Thymus (tissue), 11 donors: ENCODE measurements around the gene HECW1. TPM values are rescaled to one million over a fixed set of nuclear protein-coding genes. Genes with fewer than 3 reads are reported as not detected.

Experiments used
- DNase-seq, 9 donors: peaks; one replicate each; pipeline ENCODE4 v3.0.0-alpha.2; 2013; ENCODE audit warnings: low spot score in 9 of 9, low read depth in 6 of 9, missing footprints in 1 of 9
- H3K27ac ChIP-seq, 2 donors: one replicate each; pipeline ENCODE4 v1.5.1; 2013; ENCODE audit warnings: control low read depth in 1 of 2, low read depth in 1 of 2, low read length in 1 of 2, mild to moderate bottlenecking in 1 of 2, moderate library complexity in 1 of 2
- H3K27me3 ChIP-seq, 2 donors: one replicate each; pipeline ENCODE4 v1.5.1; 2013; ENCODE audit warnings: low read length in 1 of 2; ENCODE audit not compliant: control insufficient read depth in 2 of 2, insufficient read depth in 1 of 2
- H3K36me3 ChIP-seq, 2 donors: one replicate each; pipeline ENCODE4 v1.5.1; 2013; ENCODE audit warnings: low read length in 1 of 2, mild to moderate bottlenecking in 1 of 2, moderate library complexity in 1 of 2; ENCODE audit not compliant: control insufficient read depth in 2 of 2, insufficient read depth in 2 of 2
- H3K4me1 ChIP-seq, 2 donors: one replicate each; pipeline ENCODE4 v1.5.1; 2013; ENCODE audit warnings: low read length in 2 of 2; ENCODE audit not compliant: control insufficient read depth in 2 of 2, insufficient read depth in 2 of 2
- H3K4me3 ChIP-seq, 2 donors: one replicate each; pipeline ENCODE4 v1.5.1; 2013; ENCODE audit warnings: low read length in 2 of 2, control low read depth in 1 of 2, mild to moderate bottlenecking in 1 of 2
- H3K9me3 ChIP-seq, 2 donors: one replicate each; pipeline ENCODE4 v1.5.1; 2013; ENCODE audit warnings: low read length in 1 of 2, mild to moderate bottlenecking in 1 of 2; ENCODE audit not compliant: control insufficient read depth in 2 of 2, insufficient read depth in 1 of 2
- WGBS: extraction: QIAGEN DNeasy Blood & Tissue Kit; methylation state at CpG from one replicate; pipeline ENCODE4 v1.1.7; 2013; 5-methylcytosine and 5-hydroxymethylcytosine counted together
- polyA plus RNA-seq: library from polyadenylated mRNA; stranded (reverse); fragments of 200-250 nt; gene quantifications from one replicate; pipeline ENCODE4 v1.2.3, GENCODE V29; 2013
- total RNA-seq: library from RNA; stranded (reverse); fragments of 120-200 nt; gene quantifications from one replicate; pipeline ENCODE4 v1.2.4, GENCODE V29; 2013
- donor health status: healthy.

Gene HECW1
- total and polyA plus RNA-seq, 2 donors: 0.05 to 0.23 TPM

DNA sequence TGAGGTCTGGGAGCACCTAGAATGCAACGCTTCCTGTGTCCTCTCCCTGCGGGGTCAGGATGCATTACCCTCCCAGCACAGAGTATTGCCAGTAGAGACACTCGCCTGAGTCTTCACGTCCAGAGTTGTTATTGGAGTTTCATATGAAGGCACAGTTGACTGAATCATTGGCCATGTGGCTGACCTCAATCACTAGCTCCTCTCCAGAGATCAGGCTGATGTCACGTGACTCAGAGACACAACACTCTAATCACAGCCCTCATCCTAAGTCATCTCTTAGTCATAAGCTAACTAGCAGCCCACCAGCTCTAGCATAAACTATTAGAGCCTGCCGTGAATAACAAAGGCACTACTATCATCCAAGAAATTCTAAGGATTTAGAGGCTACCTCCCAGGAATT, 107.8 kb downstream of the HECW1 start:
- WGBS: 93% methylated on average over 6 of the region's 6 CpGs
- DNase-seq: no peak
- Histone ChIP-seq H3K27ac (no peak overlapping the region), H3K27me3 (no peaks in the 10 kb centered on the region), H3K9me3 (no peaks in the 10 kb centered on the region), H3K4me1 (no peaks in the 10 kb centered on the region), H3K36me3 (no peaks in the 10 kb centered on the region), H3K4me3 (no peak overlapping the region)

DNA sequence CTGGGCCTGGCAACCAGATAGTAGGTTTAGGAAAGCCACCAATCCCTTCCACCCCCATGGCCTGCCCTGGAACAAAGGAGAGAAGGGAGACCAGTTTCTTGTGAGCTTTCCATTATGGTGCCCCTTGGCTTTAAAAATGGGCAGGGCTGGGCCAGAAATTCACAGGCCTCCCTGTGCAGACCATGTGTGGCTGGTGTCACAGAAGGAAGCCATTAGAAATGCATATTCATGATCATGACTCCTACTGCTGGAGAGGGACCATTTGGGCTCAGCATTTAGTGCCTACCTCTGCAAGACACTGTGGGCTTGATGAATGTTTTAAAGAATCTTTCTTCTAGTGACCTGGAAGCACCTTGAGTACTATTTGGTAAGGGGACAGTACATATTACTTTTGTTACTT, 108.3 kb downstream of the HECW1 start:
- Histone ChIP-seq H3K4me1 (no peaks in the 10 kb centered on the region), H3K27me3 (no peaks in the 10 kb centered on the region), H3K27ac (no peak overlapping the region), H3K36me3 (no peaks in the 10 kb centered on the region), H3K4me3 (no peak overlapping the region), H3K9me3 (no peaks in the 10 kb centered on the region)
- DNase-seq: no peak

DNA sequence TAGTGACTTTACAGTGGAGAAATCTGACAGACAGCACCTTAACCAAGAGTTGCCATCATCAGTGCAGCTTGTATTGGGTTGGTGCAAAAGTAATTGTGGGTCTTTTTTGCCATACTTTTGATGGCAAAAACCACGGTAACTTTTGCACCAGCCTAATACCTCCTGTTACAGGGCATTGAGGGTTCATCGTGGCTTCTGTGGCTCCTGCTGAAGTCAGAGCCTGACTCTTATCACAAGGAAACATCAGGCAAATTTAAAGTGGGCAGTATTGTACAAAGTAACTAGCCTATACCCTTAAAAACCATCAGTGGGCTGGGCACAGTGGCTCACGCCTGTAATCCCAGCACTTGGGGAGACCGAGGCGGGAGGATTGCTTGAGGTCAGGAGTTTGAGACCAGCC, 117.4 kb downstream of the HECW1 start:
- Histone ChIP-seq H3K27me3 (no peaks in the 10 kb centered on the region), H3K4me3 (no peak overlapping the region), H3K9me3 (no peaks in the 10 kb centered on the region), H3K36me3 (no peaks in the 10 kb centered on the region), H3K27ac (no peak overlapping the region), H3K4me1 (no peaks in the 10 kb centered on the region)
- 23% methylated on average over 5 of the region's 5 CpGs for WGBS
- DNase-seq: no peak

DNA sequence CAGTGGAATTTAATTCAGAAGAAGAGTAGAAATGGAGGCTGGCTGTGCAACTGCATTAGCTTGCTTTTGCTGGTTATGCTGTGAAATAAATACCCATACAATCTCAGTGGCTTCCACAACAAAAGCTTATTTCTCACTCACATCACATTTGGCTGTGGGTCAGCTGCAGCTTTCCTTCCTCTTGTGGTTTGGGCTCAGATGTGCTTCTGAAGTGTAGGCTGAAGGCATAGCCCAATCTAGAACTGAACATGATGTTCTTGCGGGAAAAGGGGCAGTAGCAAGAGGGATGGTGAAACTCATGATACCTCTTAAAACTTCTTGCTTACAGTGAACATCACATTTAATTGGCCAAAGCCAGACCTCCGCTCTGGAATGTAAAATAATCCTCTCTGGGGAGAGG, 119.9 kb downstream of the HECW1 start:
- DNase-seq: no peak
- 46% methylated on average over 2 of the region's 2 CpGs for WGBS
- no peak overlapping the region for H3K27ac ChIP-seq
- no peaks in the 10 kb centered on the region for H3K9me3 ChIP-seq
- H3K27me3 ChIP-seq: no peaks in the 10 kb centered on the region
- no peaks in the 10 kb centered on the region for H3K4me1 ChIP-seq
- no peaks in the 10 kb centered on the region for H3K36me3 ChIP-seq
- no peak overlapping the region for H3K4me3 ChIP-seq

DNA sequence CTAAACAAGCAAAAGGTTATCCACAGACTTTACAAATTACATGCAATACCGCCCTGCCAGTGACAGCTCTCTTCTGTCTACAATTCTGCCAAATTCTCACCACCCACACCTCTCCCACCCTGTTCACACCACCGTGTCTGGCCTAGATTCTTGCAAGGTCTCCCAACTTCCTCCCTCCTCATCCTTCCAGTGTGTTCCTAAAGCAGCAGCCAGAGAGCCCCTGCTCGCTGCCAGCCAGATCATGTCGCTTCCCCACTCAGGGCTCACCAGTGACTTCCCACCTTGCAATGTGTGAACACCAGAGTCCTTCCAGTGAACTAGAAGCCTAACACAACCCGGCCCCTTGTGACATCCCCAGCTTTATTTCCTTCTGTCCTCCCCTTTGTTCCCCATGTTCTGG, 121.6 kb downstream of the HECW1 start:
- no peaks in the 10 kb centered on the region for H3K4me1 ChIP-seq
- no peaks in the 10 kb centered on the region for H3K27me3 ChIP-seq
- no peak overlapping the region for H3K4me3 ChIP-seq
- WGBS: 75% methylated on average over 5 of the region's 5 CpGs
- DNase-seq: no peak
- no peaks in the 10 kb centered on the region for H3K36me3 ChIP-seq
- H3K27ac ChIP-seq: no peak overlapping the region
- H3K9me3 ChIP-seq: no peaks in the 10 kb centered on the region

GRCh38 chr7:43234968-43235367, 122.5 kb downstream of the HECW1 start:
- Histone ChIP-seq H3K4me1 (no peaks in the 10 kb centered on the region), H3K4me3 (no peak overlapping the region)

DNA sequence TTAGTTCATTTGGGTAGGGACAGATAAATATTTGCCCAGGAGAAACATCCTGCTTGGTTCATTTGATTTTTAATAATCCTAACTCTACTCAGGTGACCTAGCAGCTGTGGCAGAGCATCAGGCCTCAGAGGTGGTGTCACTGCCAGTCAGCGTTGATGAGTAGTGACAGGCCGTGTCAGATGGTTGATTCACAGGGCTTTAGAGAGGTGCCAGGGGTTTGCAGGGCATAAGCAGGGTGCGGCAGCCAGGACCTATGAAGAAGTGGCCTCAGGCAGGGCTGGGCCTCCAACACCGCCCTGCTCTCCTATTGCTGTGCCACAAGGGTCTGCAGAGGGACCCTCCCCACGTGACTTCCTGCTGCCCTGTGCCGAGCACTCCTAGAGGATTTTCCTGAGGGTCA, 128.1 kb downstream of the HECW1 start:
- no peak overlapping the region for H3K27ac ChIP-seq
- H3K4me3 ChIP-seq: no peak overlapping the region
- no peaks in the 10 kb centered on the region for H3K4me1 ChIP-seq
- no peaks in the 10 kb centered on the region for H3K27me3 ChIP-seq
- DNase-seq: no peak
- H3K36me3 ChIP-seq: no peaks in the 10 kb centered on the region
- no peaks in the 10 kb centered on the region for H3K9me3 ChIP-seq
- WGBS: 93% methylated on average over 6 of the region's 6 CpGs

More at GRCh38 chr7:43234968-43235367, 122.5 kb downstream of the HECW1 start:
- Histone ChIP-seq H3K27ac (no peak overlapping the region), H3K36me3 (no peaks in the 10 kb centered on the region), H3K27me3 (no peaks in the 10 kb centered on the region), H3K9me3 (no peaks in the 10 kb centered on the region)
- no peak for DNase-seq
- 88% methylated on average over 4 of the region's 4 CpGs for WGBS

DNA sequence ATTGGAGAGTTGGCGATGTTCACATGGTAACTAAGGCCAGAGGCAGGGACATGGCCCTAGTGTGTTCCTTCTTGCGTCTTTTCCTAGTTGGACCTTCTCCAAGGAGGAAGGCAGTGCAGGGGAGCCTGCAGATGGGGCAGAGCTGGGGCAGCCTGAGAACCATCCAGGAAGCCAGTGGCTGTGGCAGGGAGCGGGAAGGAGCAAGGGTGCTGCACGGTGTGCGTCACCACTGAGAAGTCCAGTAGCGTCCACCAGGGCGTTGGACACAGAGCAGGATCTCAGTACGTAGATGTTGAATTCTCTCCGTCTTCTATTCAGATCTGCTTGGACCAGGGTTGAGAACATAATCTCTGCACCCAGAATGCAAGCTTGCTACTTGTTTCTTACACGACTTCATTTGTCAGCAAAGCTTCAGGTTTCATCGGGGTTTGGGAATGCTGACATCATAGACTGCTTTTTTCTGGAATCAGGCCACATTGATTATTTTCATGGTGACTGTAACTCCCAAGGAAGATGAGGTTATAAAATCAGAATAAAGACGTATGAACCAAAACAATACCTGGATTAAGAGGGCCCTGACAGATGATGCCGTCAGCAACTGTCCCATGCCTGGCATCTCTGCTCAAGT, 130.3 kb downstream of the HECW1 start:
- Histone ChIP-seq H3K27ac (no peak overlapping the region), H3K4me1 (no peaks in the 10 kb centered on the region), H3K4me3 (no peak overlapping the region), H3K36me3 (no peaks in the 10 kb centered on the region), H3K9me3 (no peaks in the 10 kb centered on the region), H3K27me3 (no peaks in the 10 kb centered on the region)
- DNase-seq: no peak
- WGBS: 94% methylated on average over 13 of the region's 13 CpGs

GRCh38 chr7:43244232-43244631, 131.8 kb downstream of the HECW1 start:
- DNase-seq: no peak
- H3K27ac ChIP-seq: no peak overlapping the region
- no peak overlapping the region for H3K4me3 ChIP-seq
- no peaks in the 10 kb centered on the region for H3K27me3 ChIP-seq
- no peaks in the 10 kb centered on the region for H3K9me3 ChIP-seq
- 94% methylated on average over 3 of the region's 3 CpGs for WGBS
- H3K4me1 ChIP-seq: no peaks in the 10 kb centered on the region
- no peaks in the 10 kb centered on the region for H3K36me3 ChIP-seq

GRCh38 chr7:43244784-43245183, 132.3 kb downstream of the HECW1 start:
- Histone ChIP-seq H3K4me1 (no peaks in the 10 kb centered on the region), H3K9me3 (no peaks in the 10 kb centered on the region), H3K4me3 (no peak overlapping the region), H3K27me3 (no peaks in the 10 kb centered on the region), H3K27ac (no peak overlapping the region), H3K36me3 (no peaks in the 10 kb centered on the region)
- WGBS: 98% methylated on average over 6 of the region's 6 CpGs
- no peak for DNase-seq
